ENCODE results near the gene AP1M1.

DNA sequence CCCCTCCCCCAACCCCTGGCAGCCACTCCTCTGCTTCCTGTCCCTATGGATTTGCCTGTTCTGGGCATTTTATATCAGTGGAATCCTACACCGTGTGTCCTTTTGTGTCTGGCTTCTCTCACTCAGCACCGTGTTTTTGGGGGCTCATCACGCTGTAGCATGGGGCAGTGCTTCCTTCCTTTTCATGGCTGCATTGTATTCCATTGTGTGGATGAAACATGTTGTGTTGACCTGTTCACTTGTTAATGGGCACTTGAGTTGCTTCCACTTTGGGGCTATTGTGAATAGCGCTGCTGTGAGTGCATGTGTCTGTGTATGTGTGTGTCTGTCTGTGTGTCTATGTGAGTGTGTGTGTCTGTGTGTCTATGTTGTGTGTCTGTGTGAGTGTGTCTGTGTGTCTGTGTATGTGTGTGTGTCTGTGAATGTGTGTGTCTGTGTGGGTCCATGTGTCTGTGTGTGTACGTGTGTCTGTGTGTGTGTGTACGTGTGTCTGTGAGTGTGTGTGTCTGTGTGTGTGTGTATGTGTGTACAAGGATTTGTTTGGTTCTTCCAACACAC lies 57.2 kb downstream of the AP1M1 start:
- no peak for TF ChIP-seq EZH2phosphoT487 (IDR thresholded peaks at IDR 0.05; ENCODE audit: borderline replicate concordance, low read length)
- TF ChIP-seq, protein P1, sequence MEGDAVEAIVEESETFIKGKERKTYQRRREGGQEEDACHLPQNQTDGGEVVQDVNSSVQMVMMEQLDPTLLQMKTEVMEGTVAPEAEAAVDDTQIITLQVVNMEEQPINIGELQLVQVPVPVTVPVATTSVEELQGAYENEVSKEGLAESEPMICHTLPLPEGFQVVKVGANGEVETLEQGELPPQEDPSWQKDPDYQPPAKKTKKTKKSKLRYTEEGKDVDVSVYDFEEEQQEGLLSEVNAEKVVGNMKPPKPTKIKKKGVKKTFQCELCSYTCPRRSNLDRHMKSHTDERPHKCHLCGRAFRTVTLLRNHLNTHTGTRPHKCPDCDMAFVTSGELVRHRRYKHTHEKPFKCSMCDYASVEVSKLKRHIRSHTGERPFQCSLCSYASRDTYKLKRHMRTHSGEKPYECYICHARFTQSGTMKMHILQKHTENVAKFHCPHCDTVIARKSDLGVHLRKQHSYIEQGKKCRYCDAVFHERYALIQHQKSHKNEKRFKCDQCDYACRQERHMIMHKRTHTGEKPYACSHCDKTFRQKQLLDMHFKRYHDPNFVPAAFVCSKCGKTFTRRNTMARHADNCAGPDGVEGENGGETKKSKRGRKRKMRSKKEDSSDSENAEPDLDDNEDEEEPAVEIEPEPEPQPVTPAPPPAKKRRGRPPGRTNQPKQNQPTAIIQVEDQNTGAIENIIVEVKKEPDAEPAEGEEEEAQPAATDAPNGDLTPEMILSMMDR (IDR thresholded peaks at IDR 0.05; ENCODE audit: low read depth, low read length, poor library complexity, severe bottlenecking), result no peak
